GM12878 (cell line): ENCODE results near the gene TTLL13. TPM values are rescaled to one million over a fixed set of nuclear protein-coding genes. Genes with fewer than 3 reads are reported as not detected.

Experiments used
- ATAC-seq: fragments of 200-7000 bp; cut with Tn5 transposase; 3 replicates; pipeline ENCODE4 v1.9.1; 2020; ENCODE audit warnings: mild to moderate bottlenecking, moderate library complexity
- BruUV-seq: library from RNA; stranded (reverse); fragments of 400-500 nt; replicated peaks from 2 replicates; lab custom pipeline; 2021; lab: Mats Ljungman, UMichigan
- CTCF ChIA-PET: fragments of 300-600 bp; sonication (Branson Sonifier 250); formaldehyde crosslinking; extraction: SDS; loops from one replicate; lab custom pipeline; 2021; ENCODE audit warnings: inconsistent platforms; lab: Yijun Ruan, JAX
- POLR2A ChIA-PET: fragments of 350-600 bp; formaldehyde crosslinking; extraction: SDS; loops from one replicate; lab custom pipeline; 2021; ENCODE audit warnings: inconsistent platforms; lab: Charles Lee
- RAD21 ChIA-PET: fragments of 300-600 bp; sonication (Branson Sonifier 250); formaldehyde crosslinking; loops from one replicate; lab custom pipeline; 2023; ENCODE audit warnings: antibody characterized with exemption; ENCODE audit not compliant: unreplicated experiment; lab: Charles Lee
- SMC1A ChIA-PET: fragments of 300-600 bp; sonication (Branson Sonifier 250); formaldehyde crosslinking; loops from one replicate; lab custom pipeline; 2023; ENCODE audit not compliant: unreplicated experiment, uncharacterized antibody; lab: Charles Lee
- DNase-seq: peaks from one replicate; pipeline ENCODE4 v3.0.0-alpha.2; 2011; ENCODE audit warnings: low read depth, low spot score
- FAIRE-seq: peaks from 3 replicates; lab custom pipeline; 2011; peaks lifted over from hg19 to GRCh38; lab: Jason Lieb, UNC
- H2AFZ ChIP-seq: 2 replicates; pipeline ENCODE4 v1.6.0; 2011; ENCODE audit warnings: low read depth, low read length, control low read depth; ENCODE audit not compliant: control insufficient read depth
- H3K27ac ChIP-seq: 2 replicates; pipeline ENCODE4 v1.5.1; 2011; ENCODE audit warnings: control low read depth; ENCODE audit not compliant: control insufficient read depth, insufficient read depth
- H3K27me3 ChIP-seq, 2 experiments: replicated peaks in 1 of 2; 2 replicates each; pipeline versions ENCODE4 v1.6.0 to v1.6.1; 2011; ENCODE audit warnings: low read length in 1 of 2; ENCODE audit not compliant: control insufficient read depth in 2 of 2, insufficient read depth in 2 of 2
- H3K36me3 ChIP-seq, 2 experiments: 2 replicates each; pipeline ENCODE4 v1.5.1; 2011; ENCODE audit warnings: low read length in 1 of 2; ENCODE audit not compliant: control insufficient read depth in 2 of 2, insufficient read depth in 2 of 2
- H3K4me1 ChIP-seq: 2 replicates; pipeline ENCODE4 v1.6.1; 2011; ENCODE audit warnings: mild to moderate bottlenecking, low read length, moderate library complexity, mixed read lengths; ENCODE audit not compliant: control insufficient read depth, insufficient read depth
- H3K4me2 ChIP-seq: 2 replicates; pipeline ENCODE4 v1.6.0; 2011; ENCODE audit warnings: control low read depth; ENCODE audit not compliant: control insufficient read depth, insufficient read depth
- H3K4me3 ChIP-seq: fragments of 200-600 bp; sonication (generic); 2 replicates; pipeline ENCODE4 v1.5.1; 2016
- H3K79me2 ChIP-seq: 2 replicates; pipeline ENCODE4 v1.6.0; 2011; ENCODE audit warnings: low read length; ENCODE audit not compliant: control insufficient read depth, insufficient read depth
- H3K9ac ChIP-seq: 2 replicates; pipeline ENCODE4 v1.8.0; 2011; ENCODE audit warnings: low read length, control low read depth, mixed read lengths; ENCODE audit not compliant: control insufficient read depth, insufficient read depth
- H3K9me3 ChIP-seq: replicated peaks from 3 replicates; pipeline ENCODE4 v1.5.1; 2011; ENCODE audit warnings: mild to moderate bottlenecking, low read length; ENCODE audit not compliant: control insufficient read depth, insufficient read depth
- H4K20me1 ChIP-seq: 2 replicates; pipeline ENCODE4 v1.6.0; 2011; ENCODE audit not compliant: control insufficient read depth, insufficient read depth
- BRCA1 ChIP-seq: IDR thresholded peaks from 2 replicates; pipeline ENCODE4 v1.6.1; 2011; ENCODE audit warnings: low read depth, low read length, improper control_type of control experiment
- E2F4 ChIP-seq: IDR thresholded peaks from 2 replicates; pipeline ENCODE4 v1.6.1; 2012; ENCODE audit warnings: low read depth, low read length, improper control_type of control experiment
- ELK1 ChIP-seq: IDR thresholded peaks from 2 replicates; pipeline ENCODE4 v1.6.1; 2012; ENCODE audit warnings: low read depth, low read length, improper control_type of control experiment
- EP300 ChIP-seq, 2 experiments: fragments of 150-350 bp in 1 of 2; IDR thresholded peaks; 2 replicates each; pipeline ENCODE4 v1.6.1; 2011 to 2012; ENCODE audit warnings: low read depth in 2 of 2, low read length in 2 of 2, borderline replicate concordance in 1 of 2, improper control_type of control experiment in 1 of 2, inconsistent platforms in 1 of 2; ENCODE audit not compliant: control insufficient read depth in 1 of 2
- HCFC1 ChIP-seq: fragments of 150-350 bp; IDR thresholded peaks from 2 replicates; pipeline ENCODE4 v1.6.1; 2014; ENCODE audit warnings: low read length
- KLF5 ChIP-seq: fragments of 450-650 bp; IDR thresholded peaks from 2 replicates; pipeline ENCODE4 v1.6.1; 2014; ENCODE audit warnings: mild to moderate bottlenecking; ENCODE audit not compliant: partially characterized antibody
- LARP7 ChIP-seq: fragments of 450-650 bp; IDR thresholded peaks from 2 replicates; pipeline ENCODE4 v1.6.1; 2017; ENCODE audit warnings: mild to moderate bottlenecking
- MAX ChIP-seq: IDR thresholded peaks from 2 replicates; pipeline ENCODE4 v1.6.1; 2012; ENCODE audit warnings: low read depth, low read length, improper control_type of control experiment
- MEF2B ChIP-seq: fragments of 450-650 bp; IDR thresholded peaks from 2 replicates; pipeline ENCODE4 v1.6.1; 2018; ENCODE audit warnings: mild to moderate bottlenecking, moderate library complexity; ENCODE audit not compliant: partially characterized antibody, poor library complexity, severe bottlenecking
- NBN ChIP-seq: fragments of 450-650 bp; IDR thresholded peaks from 2 replicates; pipeline ENCODE4 v1.6.1; 2016
- NFYA ChIP-seq: IDR thresholded peaks from 2 replicates; pipeline ENCODE4 v1.6.1; 2011; ENCODE audit warnings: low read depth, mild to moderate bottlenecking, low read length, improper control_type of control experiment, borderline replicate concordance
- POLR2AphosphoS5 ChIP-seq: IDR thresholded peaks from 2 replicates; pipeline ENCODE4 v1.6.1; 2011; ENCODE audit warnings: mild to moderate bottlenecking, low read length, inconsistent platforms
- PRDM15 ChIP-seq: fragments of 450-650 bp; formaldehyde crosslinking; IDR thresholded peaks from 2 replicates; pipeline ENCODE4 v1.4.0; 2020; ENCODE audit warnings: mild to moderate bottlenecking, moderate library complexity
- RCOR1 ChIP-seq: conservative IDR thresholded peaks from 2 replicates; pipeline ENCODE4 v1.6.1; 2012; ENCODE audit warnings: low read depth, low read length, improper control_type of control experiment
- SIX5 ChIP-seq: IDR thresholded peaks from 2 replicates; pipeline ENCODE4 v1.6.1; 2011; ENCODE audit warnings: mild to moderate bottlenecking, low read depth, low read length, moderate library complexity; ENCODE audit not compliant: severe bottlenecking
- SREBF2 ChIP-seq: IDR thresholded peaks from 2 replicates; pipeline ENCODE4 v1.6.1; 2012; ENCODE audit warnings: mild to moderate bottlenecking, low read length
- SUZ12 ChIP-seq: fragments of 200-600 bp; sonication (generic); IDR thresholded peaks from one replicate; pipeline ENCODE4 v1.6.1; 2018; ENCODE audit warnings: antibody characterized with exemption, mild to moderate bottlenecking; ENCODE audit not compliant: unreplicated experiment
- WGBS: methylation state at CpG from one replicate; pipeline ENCODE4 v1.1.6; 2016; ENCODE audit warnings: low lambda C conversion rate; ENCODE audit not compliant: insufficient replicate concordance, insufficient coverage; ENCODE audit errors: missing lambda C conversion rate; 5-methylcytosine and 5-hydroxymethylcytosine counted together
- in situ Hi-C: fragments of 300-500 bp; cut with MboI; formaldehyde crosslinking; loops from 9 replicates; pipeline ENCODE4 v1.14.3; 2018; ENCODE audit warnings: mixed read lengths
- intact Hi-C: fragments of 100-400 bp; cut with micrococcal nuclease; formaldehyde crosslinking; loops from one replicate; pipeline ENCODE4 v1.14.2; 2022; ENCODE audit not compliant: unreplicated experiment
- polyA plus RNA-seq, 11 experiments: library from polyadenylated mRNA; depleted of rRNA in 4 of 11; unstranded in 6 of 11; stranded (reverse) in 5 of 11; fragments of >200 nt; fragmentation: Nextera tagmentation in 4 of 11; fragmentation: Illumina TruSeq in 1 of 11; extraction: Ambion mirVana in 4 of 11; extraction: Trizol in 1 of 11; gene quantifications; 1 replicate in 1 of 11; 2 replicates in 10 of 11; pipeline versions ENCODE4 v1.2.1 to v1.2.3, GENCODE V29; 2011 to 2016; ENCODE audit warnings: inconsistent platforms in 2 of 11, missing spikeins in 2 of 11, low read depth in 1 of 11
- total RNA-seq, 4 experiments: library from RNA; depleted of rRNA in 3 of 4; stranded (reverse); fragments of >200 nt in 3 of 4; fragmentation: Illumina TruSeq in 1 of 4; extraction: Trizol in 1 of 4; gene quantifications; 2 replicates each; pipeline versions ENCODE4 v1.2.1 to v1.2.3, GENCODE V29; 2013 to 2021

The TTLL13 gene
- total and polyA plus RNA-seq, 10 of the 15 experiments (the other 5 are each of a cell fraction or from before 2014, with no cell fraction given) = 0.03 to 0.32 (median 0.13) TPM; not detected in 1

GRCh38 chr15:90211440-90212143 is 37.8 kb upstream of the TTLL13 start:
- peaks cover 25% of the 10 kb centered on the region for H3K4me1 ChIP-seq
- H3K9me3 ChIP-seq = no peaks in the 10 kb centered on the region
- H3K27ac ChIP-seq = no peak overlapping the region
- TF ChIP-seq BRCA1 = no peak
- no peak for TF ChIP-seq ELK1
- no peak for TF ChIP-seq HCFC1
- TF ChIP-seq KLF5 = no peak
- no peak for TF ChIP-seq PRDM15 (CRISPR knock-in tag)
- TF ChIP-seq SIX5 = no peak
- TF ChIP-seq NBN = no peak
- no peak for TF ChIP-seq E2F4
- TF ChIP-seq SUZ12 = no peak
- no peak for TF ChIP-seq RCOR1
- TF ChIP-seq MAX = no peak
- TF ChIP-seq EP300 (IDR thresholded peaks at IDR 0.05; ENCODE audit: borderline replicate concordance in 1 of 2, control insufficient read depth in 1 of 2, low read depth in 2 of 2, low read length in 2 of 2) = no peak
- no peak for TF ChIP-seq NFYA
- TF ChIP-seq POLR2AphosphoS5 = no peak
- no peak for TF ChIP-seq MEF2B
- TF ChIP-seq LARP7 = no peak
- no peak for TF ChIP-seq SREBF2
- no peaks in the 10 kb centered on the region; a peak in 2 of 4 replicates for H3K36me3 ChIP-seq
- CTCF ChIA-PET = interaction anchor here (0.6 to 1.3 kb wide), 4 partner anchors 10 to 723 kb away, joined by 3 to 4 read pairs (median 3); partner anchors contain the start of gene UNC45A
- no peak overlapping the region for H3K4me3 ChIP-seq
- H3K4me2 ChIP-seq = no peak overlapping the region
- H2AFZ ChIP-seq = no peak overlapping the region
- no peak for FAIRE-seq
- POLR2A ChIA-PET = interaction anchor here (0.5 to 1.1 kb wide), 2 partner anchors 22 to 39 kb away, joined by 3 to 5 read pairs; partner anchors contain the start of genes CIB1 and GDPGP1
- H3K9ac ChIP-seq = no peak overlapping the region
- 50% methylated on average over 13 of the region's 13 CpGs for WGBS
- intact Hi-C loops = no loop called here
- no peaks in the 10 kb centered on the region; the same call in none of the 2 replicates for H3K79me2 ChIP-seq
- no peaks in the 10 kb centered on the region for H3K27me3 ChIP-seq
- SMC1A ChIA-PET = interaction anchor here (1.1 kb wide), 1 partner anchor 20 kb away, joined by 3 read pairs; no protein-coding TSS in a partner anchor
- RAD21 ChIA-PET = interaction anchor here (0.5 kb wide), 1 partner anchor 32 kb away, joined by 3 read pairs; no protein-coding TSS in a partner anchor
- no peak for DNase-seq
- in situ Hi-C loops = no loop called here
- BruUV-seq = no TSS peak
- H4K20me1 ChIP-seq = no peaks in the 10 kb centered on the region
- no peak for ATAC-seq
